BJ (cell line): ENCODE measurements around the gene CCDC88C. TPM values are rescaled to one million over a fixed set of nuclear protein-coding genes. Genes with fewer than 3 reads are reported as not detected.

Source experiments
- CTCF ChIA-PET: fragments of 350-600 bp; formaldehyde crosslinking; extraction: SDS; loops from one replicate; lab custom pipeline; 2021; ENCODE audit warnings: antibody characterized with exemption, inconsistent platforms; lab: Yijun Ruan, JAX
- POLR2A ChIA-PET: fragments of 300-600 bp; sonication (Branson Sonifier 250); formaldehyde crosslinking; extraction: SDS; loops from one replicate; lab custom pipeline; 2021; ENCODE audit warnings: antibody characterized with exemption; lab: Charles Lee
- DNase-seq: peaks from one replicate; pipeline ENCODE4 v3.0.0-alpha.2; 2011; ENCODE audit warnings: low read depth
- H3K27me3 ChIP-seq: 2 replicates; pipeline ENCODE4 v1.6.0; 2011; ENCODE audit warnings: low read length; ENCODE audit not compliant: control insufficient read depth, insufficient read depth
- H3K36me3 ChIP-seq: 2 replicates; pipeline ENCODE4 v1.5.1; 2011; ENCODE audit warnings: low read length; ENCODE audit not compliant: control insufficient read depth, insufficient read depth
- H3K4me3 ChIP-seq: 2 replicates; pipeline ENCODE4 v1.5.1; 2011; ENCODE audit warnings: low read depth, mild to moderate bottlenecking, control low read depth, low read length
- polyA plus RNA-seq: library from polyadenylated mRNA; depleted of rRNA; stranded (reverse); fragments of >200 nt; gene quantifications from 2 replicates; pipeline ENCODE4 v1.2.3, GENCODE V29; 2011
- TF ChIP-seq, protein P1 (sequence below): IDR thresholded peaks from 2 replicates; pipeline ENCODE4 v1.5.1; 2011; ENCODE audit warnings: low read depth, mild to moderate bottlenecking, control low read depth, inconsistent platforms, low read length, moderate library complexity; ENCODE audit not compliant: insufficient read depth

Gene CCDC88C
- polyA plus RNA-seq, 1 experiment, result not detected

- Histone ChIP-seq H3K36me3 (no peaks in the 10 kb centered on the region), H3K27me3 (peaks cover 8% of the 10 kb centered on the region), H3K4me3 (no peak overlapping the region)
- DNase-seq, result no peak
- TF ChIP-seq, protein P1, sequence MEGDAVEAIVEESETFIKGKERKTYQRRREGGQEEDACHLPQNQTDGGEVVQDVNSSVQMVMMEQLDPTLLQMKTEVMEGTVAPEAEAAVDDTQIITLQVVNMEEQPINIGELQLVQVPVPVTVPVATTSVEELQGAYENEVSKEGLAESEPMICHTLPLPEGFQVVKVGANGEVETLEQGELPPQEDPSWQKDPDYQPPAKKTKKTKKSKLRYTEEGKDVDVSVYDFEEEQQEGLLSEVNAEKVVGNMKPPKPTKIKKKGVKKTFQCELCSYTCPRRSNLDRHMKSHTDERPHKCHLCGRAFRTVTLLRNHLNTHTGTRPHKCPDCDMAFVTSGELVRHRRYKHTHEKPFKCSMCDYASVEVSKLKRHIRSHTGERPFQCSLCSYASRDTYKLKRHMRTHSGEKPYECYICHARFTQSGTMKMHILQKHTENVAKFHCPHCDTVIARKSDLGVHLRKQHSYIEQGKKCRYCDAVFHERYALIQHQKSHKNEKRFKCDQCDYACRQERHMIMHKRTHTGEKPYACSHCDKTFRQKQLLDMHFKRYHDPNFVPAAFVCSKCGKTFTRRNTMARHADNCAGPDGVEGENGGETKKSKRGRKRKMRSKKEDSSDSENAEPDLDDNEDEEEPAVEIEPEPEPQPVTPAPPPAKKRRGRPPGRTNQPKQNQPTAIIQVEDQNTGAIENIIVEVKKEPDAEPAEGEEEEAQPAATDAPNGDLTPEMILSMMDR, result no peak
- ChIA-PET POLR2A (no interaction called here), CTCF (interaction anchor here (0.9 to 1.2 kb wide), 2 partner anchors 9 to 123 kb away, joined by 3 read pairs; no protein-coding TSS in a partner anchor)
Measured at GRCh38 chr14:91300283-91300895, 117.2 kb downstream of the CCDC88C start.

DNA sequence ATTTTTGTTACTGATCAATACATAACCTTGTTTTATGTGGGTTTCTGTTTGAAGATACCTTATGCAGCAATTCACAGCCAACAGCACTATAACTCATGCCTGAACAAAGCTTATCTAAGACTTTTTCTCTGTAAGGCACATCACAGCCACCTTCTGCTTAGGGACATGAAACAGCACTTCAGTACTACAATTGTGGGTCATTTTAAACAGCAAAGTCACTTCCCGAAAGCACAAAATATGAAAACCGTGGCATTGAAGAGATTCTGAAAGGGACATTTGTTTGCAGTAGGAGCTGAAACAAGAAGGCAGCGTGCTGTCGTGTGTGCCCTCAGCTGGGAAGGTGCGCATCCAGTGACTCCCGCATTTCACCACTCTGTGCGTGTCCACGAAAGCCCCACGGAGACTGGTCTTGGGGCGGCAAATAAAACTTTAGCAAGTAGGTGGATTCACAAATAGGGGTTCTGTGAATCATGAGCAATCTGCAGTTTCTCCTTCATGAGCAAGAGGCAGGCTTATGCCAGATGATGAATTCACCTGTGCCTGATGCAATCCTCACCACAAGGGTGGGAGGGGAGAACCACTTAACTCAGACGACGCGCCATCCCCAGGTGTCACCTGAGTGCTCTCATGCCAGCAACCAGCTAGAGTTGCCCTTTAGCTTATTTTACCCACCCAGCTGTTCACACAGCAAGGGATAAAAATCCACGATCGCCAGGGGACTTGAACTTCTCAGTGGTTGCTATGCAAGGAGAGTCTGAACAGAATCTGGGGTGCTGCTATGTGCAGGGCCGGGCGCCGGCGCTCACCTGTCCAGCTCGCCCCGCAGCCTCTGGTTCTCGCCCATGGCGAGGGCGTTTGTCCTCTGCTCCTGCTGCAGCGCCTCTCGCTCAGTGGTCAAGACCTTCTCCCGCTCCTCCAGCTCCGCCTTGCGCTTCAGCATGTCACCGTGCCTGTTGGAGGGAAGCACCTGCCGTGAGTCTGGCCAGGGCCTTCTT is 118.2 kb downstream of the CCDC88C start:
- TF ChIP-seq, protein P1, result no peak
- CTCF ChIA-PET, result interaction anchor here (0.9 to 1.2 kb wide), 2 partner anchors 8 to 122 kb away, joined by 3 read pairs; no protein-coding TSS in a partner anchor
- Histone ChIP-seq H3K36me3 (no peaks in the 10 kb centered on the region), H3K4me3 (no peak overlapping the region), H3K27me3 (peaks cover 8% of the 10 kb centered on the region)
- POLR2A ChIA-PET, result interaction anchor here (0.5 kb wide), 1 partner anchor 146 kb away, joined by 3 read pairs; no protein-coding TSS in a partner anchor
- DNase-seq, result no peak

- CTCF ChIA-PET, result interaction anchor here (0.7 to 1.5 kb wide), 2 partner anchors 13 to 160 kb away, joined by 3 to 5 read pairs; no protein-coding TSS in a partner anchor
- no peak for DNase-seq
Measured at GRCh38 chr14:91298576-91298975, 119.0 kb downstream of the CCDC88C start.

DNA sequence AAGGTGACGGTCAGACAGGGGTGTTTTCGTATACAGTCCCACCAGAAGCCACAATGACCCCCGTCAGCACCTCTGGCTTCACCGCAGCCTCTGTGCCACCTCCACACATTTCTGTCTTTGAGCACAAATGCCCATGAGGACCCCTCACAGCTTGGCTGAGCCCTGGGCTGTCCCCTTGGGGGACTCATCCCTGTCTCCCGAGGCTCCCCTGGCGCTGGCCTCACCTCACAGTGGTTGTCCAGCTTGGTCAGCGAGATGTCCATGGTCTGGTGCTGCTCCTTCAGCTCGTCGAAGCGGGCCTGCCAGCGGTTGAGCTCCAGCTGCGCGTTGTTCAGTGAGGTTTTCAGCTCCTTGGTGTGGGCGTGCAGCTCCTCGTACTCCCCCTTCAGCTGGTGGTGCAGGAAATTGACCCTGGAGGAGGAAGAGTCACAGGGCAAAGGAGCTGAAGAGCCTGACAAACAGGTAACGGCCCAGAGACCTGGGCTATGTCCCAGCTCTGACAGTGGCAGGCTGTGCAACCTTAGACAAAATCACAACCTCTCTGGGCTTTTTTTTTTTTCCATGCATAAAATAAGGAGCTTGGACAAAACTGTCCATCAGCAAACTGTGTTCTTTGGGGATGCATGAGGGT is 120.4 kb downstream of the CCDC88C start:
- no peak for DNase-seq
- Histone ChIP-seq H3K27me3 (peaks cover 3% of the 10 kb centered on the region), H3K4me3 (no peak overlapping the region), H3K36me3 (no peaks in the 10 kb centered on the region)
- ChIA-PET POLR2A (no interaction called here), CTCF (interaction anchor here (1.0 to 1.6 kb wide), 3 partner anchors 8 to 26 kb away, joined by 3 to 6 read pairs (median 5); no protein-coding TSS in a partner anchor)
- TF ChIP-seq, protein P1, result no peak

More at GRCh38 chr14:91298576-91298975, 119.0 kb downstream of the CCDC88C start:
- Histone ChIP-seq H3K27me3 (peaks cover 4% of the 10 kb centered on the region), H3K36me3 (no peaks in the 10 kb centered on the region), H3K4me3 (no peak overlapping the region)
- POLR2A ChIA-PET, result no interaction called here
- TF ChIP-seq, protein P1, result no peak
